HL-60 (cell line): ENCODE results near the gene ZNF423.

Experiments used
- DNase-seq, 2 experiments: peaks; one replicate each; pipeline ENCODE4 v3.0.0-alpha.2; 2010 to 2020; ENCODE audit warnings: low read depth in 1 of 2, low spot score in 1 of 2
- H3K27ac ChIP-seq: fragments of 250-450 bp; sonication (Bioruptor Pico); replicated peaks from 2 replicates; pipeline ENCODE4 v1.5.1; 2020; ENCODE audit warnings: mild to moderate bottlenecking, moderate library complexity
- H3K27me3 ChIP-seq: fragments of 250-450 bp; sonication (Bioruptor Pico); 2 replicates; pipeline ENCODE4 v1.5.1; 2021; ENCODE audit warnings: mild to moderate bottlenecking, moderate library complexity; ENCODE audit not compliant: insufficient read depth, poor library complexity, severe bottlenecking
- H3K4me3 ChIP-seq: replicated peaks from 2 replicates; pipeline ENCODE4 v1.5.1; 2011; ENCODE audit warnings: mild to moderate bottlenecking, control low read depth, low read length; ENCODE audit not compliant: insufficient read depth
- CTCF ChIP-seq: IDR thresholded peaks from one replicate; pipeline ENCODE4 v1.5.1; 2011; ENCODE audit warnings: low read length, control low read depth, inconsistent platforms; ENCODE audit not compliant: insufficient read depth
- GABPA ChIP-seq: IDR thresholded peaks from 2 replicates; pipeline ENCODE4 v1.6.1; 2012; ENCODE audit warnings: low read depth
- POLR2AphosphoS5 ChIP-seq: IDR thresholded peaks from 2 replicates; pipeline ENCODE4 v1.6.1; 2012; ENCODE audit warnings: low read depth
- REST ChIP-seq: IDR thresholded peaks from 2 replicates; pipeline ENCODE4 v1.6.1; 2012; ENCODE audit warnings: low read depth; ENCODE audit not compliant: insufficient replicate concordance
- SPI1 ChIP-seq: IDR thresholded peaks from 2 replicates; pipeline ENCODE4 v1.6.1; 2012; ENCODE audit warnings: low read depth, mild to moderate bottlenecking, borderline replicate concordance

ZNF423 gene

GRCh38 chr16:49821156-49821555 is 34.8 kb downstream of the ZNF423 start:
- no peak overlapping the region for H3K4me3 ChIP-seq
- TF ChIP-seq CTCF = no peak
- TF ChIP-seq POLR2AphosphoS5 = no peak
- TF ChIP-seq GABPA = no peak
- TF ChIP-seq SPI1 = no peak
- no peak for TF ChIP-seq REST
- no peak overlapping the region for H3K27ac ChIP-seq
- DNase-seq = no peak
- no peaks in the 10 kb centered on the region for H3K27me3 ChIP-seq

GRCh38 chr16:49817754-49818507 is 38.0 kb downstream of the ZNF423 start:
- no peak overlapping the region for H3K27ac ChIP-seq
- no peak for DNase-seq
- TF ChIP-seq CTCF = no peak
- no peak for TF ChIP-seq REST
- no peak for TF ChIP-seq GABPA
- TF ChIP-seq SPI1 = no peak
- TF ChIP-seq POLR2AphosphoS5 = no peak
- H3K27me3 ChIP-seq = no peaks in the 10 kb centered on the region
- no peak overlapping the region for H3K4me3 ChIP-seq

DNA sequence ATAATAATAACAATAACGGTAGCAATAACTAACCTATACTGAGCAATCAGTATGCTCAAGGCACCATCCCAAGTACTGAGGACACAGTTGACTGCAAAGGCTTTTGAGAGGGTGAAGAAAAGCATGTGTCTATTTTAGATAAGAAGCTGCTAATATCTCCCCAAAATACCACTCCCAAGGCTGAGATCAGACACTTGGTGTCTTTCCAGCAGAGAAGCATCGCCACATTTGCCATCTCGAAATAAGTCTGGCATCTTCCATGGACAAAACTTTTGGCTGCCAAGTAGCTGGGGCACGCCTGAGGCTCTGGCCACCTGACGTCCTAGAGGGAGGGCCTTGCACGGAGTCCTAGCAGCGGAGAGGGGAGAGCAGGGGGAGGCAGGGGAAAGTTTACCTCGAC is 39.0 kb downstream of the ZNF423 start:
- no peak for DNase-seq
- Histone ChIP-seq H3K27ac (no peak overlapping the region), H3K4me3 (no peak overlapping the region), H3K27me3 (no peaks in the 10 kb centered on the region)
- TF ChIP-seq SPI1 (no peak), CTCF (no peak), POLR2AphosphoS5 (no peak), GABPA (no peak), REST (no peak)
